HEK293 (cell line): ENCODE data around the gene KIF13A.

Experiments
- GLI4 ChIP-seq: fragments of 450-650 bp; formaldehyde crosslinking; IDR thresholded peaks from 2 replicates; pipeline ENCODE4 v1.5.1; 2016; ENCODE audit warnings: missing biosample characterization, missing genetic modification characterization
- MZF1 ChIP-seq: fragments of 450-650 bp; formaldehyde crosslinking; IDR thresholded peaks from 2 replicates; pipeline ENCODE4 v1.5.1; 2017; ENCODE audit warnings: missing biosample characterization, missing genetic modification characterization, borderline replicate concordance
- OSR2 ChIP-seq: fragments of 450-650 bp; formaldehyde crosslinking; IDR thresholded peaks from 2 replicates; pipeline ENCODE4 v1.5.1; 2016; ENCODE audit warnings: missing biosample characterization, missing genetic modification characterization
- TCF7L2 ChIP-seq: IDR thresholded peaks from 2 replicates; pipeline ENCODE4 v1.6.1; 2011; ENCODE audit warnings: low read depth, mild to moderate bottlenecking, inconsistent platforms, low read length, moderate library complexity, borderline replicate concordance
- ZBTB21 ChIP-seq: fragments of 450-650 bp; formaldehyde crosslinking; IDR thresholded peaks from 2 replicates; pipeline ENCODE4 v1.5.1; 2017; ENCODE audit warnings: missing biosample characterization, missing genetic modification characterization
- ZNF114 ChIP-seq: fragments of 450-650 bp; formaldehyde crosslinking; IDR thresholded peaks from 2 replicates; pipeline ENCODE4 v1.5.0; 2017; ENCODE audit warnings: missing biosample characterization, missing genetic modification characterization
- ZNF549 ChIP-seq: fragments of 450-650 bp; IDR thresholded peaks from 2 replicates; pipeline ENCODE4 v1.5.1; 2018; ENCODE audit warnings: missing biosample characterization, missing genetic modification characterization, mild to moderate bottlenecking, inconsistent platforms, moderate library complexity
- TF ChIP-seq, protein P1 (sequence below): fragments of 450-650 bp; formaldehyde crosslinking; IDR thresholded peaks from 2 replicates; pipeline ENCODE4 v1.5.1; 2016; ENCODE audit warnings: missing biosample characterization, missing genetic modification characterization
- TF ChIP-seq, protein P2 (sequence below): IDR thresholded peaks from 2 replicates; pipeline ENCODE4 v1.6.1; 2011; ENCODE audit warnings: mild to moderate bottlenecking, low read depth, low read length, borderline replicate concordance

DNA sequence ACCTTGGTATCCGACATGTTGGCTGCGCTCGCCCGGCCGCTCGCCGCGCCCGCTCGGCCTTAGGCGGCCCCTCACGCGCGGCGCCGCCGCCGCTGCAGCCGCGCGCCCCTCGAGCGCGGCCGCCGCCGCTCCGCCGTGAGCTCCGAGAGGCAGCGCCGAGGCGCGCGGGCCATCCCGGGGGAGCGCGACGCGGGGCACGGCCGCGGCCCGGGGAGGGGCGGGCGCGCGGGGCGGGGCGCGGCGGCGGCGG, at the start of gene KIF13A:
- TF ChIP-seq ZNF114 (tag by site-specific recombination) = no peak
- no peak for TF ChIP-seq TCF7L2
- TF ChIP-seq, protein P1, sequence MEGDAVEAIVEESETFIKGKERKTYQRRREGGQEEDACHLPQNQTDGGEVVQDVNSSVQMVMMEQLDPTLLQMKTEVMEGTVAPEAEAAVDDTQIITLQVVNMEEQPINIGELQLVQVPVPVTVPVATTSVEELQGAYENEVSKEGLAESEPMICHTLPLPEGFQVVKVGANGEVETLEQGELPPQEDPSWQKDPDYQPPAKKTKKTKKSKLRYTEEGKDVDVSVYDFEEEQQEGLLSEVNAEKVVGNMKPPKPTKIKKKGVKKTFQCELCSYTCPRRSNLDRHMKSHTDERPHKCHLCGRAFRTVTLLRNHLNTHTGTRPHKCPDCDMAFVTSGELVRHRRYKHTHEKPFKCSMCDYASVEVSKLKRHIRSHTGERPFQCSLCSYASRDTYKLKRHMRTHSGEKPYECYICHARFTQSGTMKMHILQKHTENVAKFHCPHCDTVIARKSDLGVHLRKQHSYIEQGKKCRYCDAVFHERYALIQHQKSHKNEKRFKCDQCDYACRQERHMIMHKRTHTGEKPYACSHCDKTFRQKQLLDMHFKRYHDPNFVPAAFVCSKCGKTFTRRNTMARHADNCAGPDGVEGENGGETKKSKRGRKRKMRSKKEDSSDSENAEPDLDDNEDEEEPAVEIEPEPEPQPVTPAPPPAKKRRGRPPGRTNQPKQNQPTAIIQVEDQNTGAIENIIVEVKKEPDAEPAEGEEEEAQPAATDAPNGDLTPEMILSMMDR (tag by site-specific recombination) = no peak
- no peak for TF ChIP-seq OSR2
- no peak for TF ChIP-seq ZNF549 (tag by site-specific recombination)
- TF ChIP-seq, protein P2, sequence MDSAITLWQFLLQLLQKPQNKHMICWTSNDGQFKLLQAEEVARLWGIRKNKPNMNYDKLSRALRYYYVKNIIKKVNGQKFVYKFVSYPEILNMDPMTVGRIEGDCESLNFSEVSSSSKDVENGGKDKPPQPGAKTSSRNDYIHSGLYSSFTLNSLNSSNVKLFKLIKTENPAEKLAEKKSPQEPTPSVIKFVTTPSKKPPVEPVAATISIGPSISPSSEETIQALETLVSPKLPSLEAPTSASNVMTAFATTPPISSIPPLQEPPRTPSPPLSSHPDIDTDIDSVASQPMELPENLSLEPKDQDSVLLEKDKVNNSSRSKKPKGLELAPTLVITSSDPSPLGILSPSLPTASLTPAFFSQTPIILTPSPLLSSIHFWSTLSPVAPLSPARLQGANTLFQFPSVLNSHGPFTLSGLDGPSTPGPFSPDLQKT = no peak
- no peak for TF ChIP-seq ZBTB21
- TF ChIP-seq GLI4 (tag by site-specific recombination) = no peak
- no peak for TF ChIP-seq MZF1
